ENCODE measurements around the gene MAP3K2. TPM values are rescaled to one million over a fixed set of nuclear protein-coding genes. Genes with fewer than 3 reads are reported as not detected.

Gene MAP3K2
- total and polyA plus RNA-seq, 10 of the 15 experiments (the other 5 are each of a cell fraction or from before 2014, with no cell fraction given), result 2.7 to 39.6 (median 16.1) TPM

DNA sequence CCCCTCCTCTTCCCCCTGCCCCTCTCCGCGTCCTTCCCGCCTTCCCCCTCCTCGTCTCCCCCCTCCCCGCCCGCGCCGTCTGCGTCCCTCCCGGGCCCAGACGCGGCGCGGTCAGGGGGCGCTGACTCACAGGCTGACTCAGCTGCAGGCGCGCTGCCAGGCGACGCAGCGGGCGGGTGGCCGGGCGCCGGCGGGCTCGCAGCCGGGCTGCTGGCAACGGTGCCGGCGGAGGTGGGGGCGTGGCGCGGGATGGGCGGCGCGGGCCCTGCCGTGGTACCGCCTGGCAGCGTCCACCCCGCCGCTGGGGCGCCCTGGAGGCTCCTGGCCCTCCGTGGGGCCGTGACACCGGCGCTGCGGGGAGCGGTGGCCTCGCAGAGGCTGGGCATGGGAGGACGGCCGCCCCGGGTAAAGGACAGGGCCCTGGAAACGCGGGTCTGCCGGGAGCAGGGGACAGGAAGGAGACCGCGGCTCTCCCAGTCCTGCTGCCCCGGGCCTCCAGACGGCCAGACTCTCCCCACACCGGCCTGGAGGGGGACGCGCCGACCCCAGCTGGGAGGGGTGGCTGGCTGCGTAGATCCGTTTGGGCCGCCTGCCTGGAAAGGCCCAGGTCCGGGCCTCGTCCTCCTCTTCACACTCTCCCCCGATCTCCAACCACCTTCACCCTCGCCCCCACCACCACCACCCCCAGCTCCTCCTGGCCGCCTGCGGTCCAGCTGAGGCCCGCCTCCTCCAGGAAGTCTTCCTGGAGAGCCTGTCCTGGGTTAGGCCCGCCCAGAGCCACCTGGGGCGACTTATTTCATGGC lies 20.4 kb upstream of the MAP3K2 start:
- H3K36me3 ChIP-seq (ENCODE audit: control insufficient read depth in 2 of 2, insufficient read depth in 2 of 2, low read length in 1 of 2), result no peaks in the 10 kb centered on the region
- H4K20me1 ChIP-seq (ENCODE audit: control insufficient read depth, insufficient read depth), result no peaks in the 10 kb centered on the region
- ChIA-PET CTCF (no interaction called here), POLR2A (no interaction called here), RAD21 (ENCODE audit: unreplicated experiment) (no interaction called here), SMC1A (ENCODE audit: uncharacterized antibody, unreplicated experiment) (interaction anchor here (1.6 kb wide), 1 partner anchor 20 kb away, joined by 6 read pairs; no protein-coding TSS in a partner anchor)
- H3K9ac ChIP-seq (ENCODE audit: control insufficient read depth, insufficient read depth, low read length), result peak overlapping the region; percentile 35; the same call in 1 of the 2 replicates
- H3K4me2 ChIP-seq (ENCODE audit: control insufficient read depth, insufficient read depth), result peak overlapping the region; percentile 80
- peak overlapping the region; percentile 48 for H3K4me3 ChIP-seq
- no TSS peak for BruUV-seq (replicated peaks)
- no peaks in the 10 kb centered on the region for H3K27me3 ChIP-seq (replicated peaks in 1 of 2; ENCODE audit: control insufficient read depth in 2 of 2, insufficient read depth in 2 of 2, low read length in 1 of 2)
- no peaks in the 10 kb centered on the region for H3K9me3 ChIP-seq (replicated peaks; ENCODE audit: control insufficient read depth, insufficient read depth, low read length)
- H2AFZ ChIP-seq (ENCODE audit: control insufficient read depth, low read depth, low read length), result peak overlapping the region; percentile 56
- in situ Hi-C loops (cut with MboI) (no loop called here), intact Hi-C loops (cut with micrococcal nuclease; ENCODE audit: unreplicated experiment) (no loop called here)
- 26% methylated on average over 37 of the region's 75 CpGs for WGBS (ENCODE audit: insufficient coverage, insufficient replicate concordance, low lambda C conversion rate, missing lambda C conversion rate)
- no peak overlapping the region for H3K27ac ChIP-seq (ENCODE audit: control insufficient read depth, insufficient read depth)
- FAIRE-seq (no peak), DNase-seq (ENCODE audit: low read depth, low spot score) (no peak), ATAC-seq (peak; percentile 90)
- peaks cover 19% of the 10 kb centered on the region for H3K4me1 ChIP-seq (ENCODE audit: control insufficient read depth, insufficient read depth, low read length)
- H3K79me2 ChIP-seq (ENCODE audit: control insufficient read depth, insufficient read depth, low read length), result no peaks in the 10 kb centered on the region
- TF ChIP-seq NFYB (IDR thresholded peaks at IDR 0.05; ENCODE audit: insufficient read depth, low read depth, low read length) (no peak), DPF2 (IDR thresholded peaks at IDR 0.05) (peak; percentile 64; the same call in 1 of the 2 replicates), NKRF (conservative IDR thresholded peaks at IDR 0.05) (0 out of 2 replicates have a peak, but pooled peaks have one; percentile 40), FOXM1 (IDR thresholded peaks at IDR 0.05; ENCODE audit: low read depth, low read length) (no peak), GATAD2B (conservative IDR thresholded peaks at IDR 0.05; ENCODE audit: low read depth) (peak; percentile 81), ESRRA (IDR thresholded peaks at IDR 0.05; ENCODE audit: low read length) (no peak), E2F4 (IDR thresholded peaks at IDR 0.05; ENCODE audit: low read depth, low read length) (no peak), EGR1 (IDR thresholded peaks at IDR 0.05; ENCODE audit: borderline replicate concordance in 1 of 2, low read depth in 2 of 2, low read length in 2 of 2) (0 out of 3 replicates have a peak, but pooled peaks of 1 of the 2 experiments have one; percentile 13), CBFB (IDR thresholded peaks at IDR 0.05; ENCODE audit: low read depth) (no peak), NRF1 (conservative IDR thresholded peaks at IDR 0.05; ENCODE audit: low read depth, low read length) (no peak), NR2F1 (conservative IDR thresholded peaks at IDR 0.05) (peak; percentile 49; the same call in 1 of the 2 replicates), LARP7 (IDR thresholded peaks at IDR 0.05) (peak; percentile 68; the same call in 1 of the 2 replicates), BCL11A (IDR thresholded peaks at IDR 0.05; ENCODE audit: low read depth, low read length) (no peak), NR2C2 (IDR thresholded peaks at IDR 0.05; ENCODE audit: borderline replicate concordance, control insufficient read depth, insufficient read length, low read depth) (no peak), CREM (IDR thresholded peaks at IDR 0.05; ENCODE audit: low read depth) (0 out of 2 replicates have a peak, but pooled peaks have one; percentile 10), IKZF1 (conservative IDR thresholded peaks at IDR 0.05) (peak; percentile 57), RCOR1 (conservative IDR thresholded peaks at IDR 0.05; ENCODE audit: low read depth, low read length) (no peak), BCL3 (IDR thresholded peaks at IDR 0.05; ENCODE audit: borderline replicate concordance, insufficient read depth, low read depth, low read length, poor library complexity, severe bottlenecking) (no peak), RBBP5 (conservative IDR thresholded peaks at IDR 0.05) (no peak), POLR2A (IDR thresholded peaks at IDR 0.05; ENCODE audit: low read depth, low read length) (peak; percentile 43; the same call in 1 of the 2 replicates), RAD21 (IDR thresholded peaks at IDR 0.05; ENCODE audit: insufficient read depth, low read depth, low read length) (0 out of 2 replicates have a peak, but pooled peaks have one; percentile 9)
